Measurements from ENCODE around the gene DUXB. TPM values are rescaled to one million over a fixed set of nuclear protein-coding genes. Genes with fewer than 3 reads are reported as not detected.

The DUXB gene
- total and polyA plus RNA-seq, 2 experiments from 2014 or later: not detected

DNA sequence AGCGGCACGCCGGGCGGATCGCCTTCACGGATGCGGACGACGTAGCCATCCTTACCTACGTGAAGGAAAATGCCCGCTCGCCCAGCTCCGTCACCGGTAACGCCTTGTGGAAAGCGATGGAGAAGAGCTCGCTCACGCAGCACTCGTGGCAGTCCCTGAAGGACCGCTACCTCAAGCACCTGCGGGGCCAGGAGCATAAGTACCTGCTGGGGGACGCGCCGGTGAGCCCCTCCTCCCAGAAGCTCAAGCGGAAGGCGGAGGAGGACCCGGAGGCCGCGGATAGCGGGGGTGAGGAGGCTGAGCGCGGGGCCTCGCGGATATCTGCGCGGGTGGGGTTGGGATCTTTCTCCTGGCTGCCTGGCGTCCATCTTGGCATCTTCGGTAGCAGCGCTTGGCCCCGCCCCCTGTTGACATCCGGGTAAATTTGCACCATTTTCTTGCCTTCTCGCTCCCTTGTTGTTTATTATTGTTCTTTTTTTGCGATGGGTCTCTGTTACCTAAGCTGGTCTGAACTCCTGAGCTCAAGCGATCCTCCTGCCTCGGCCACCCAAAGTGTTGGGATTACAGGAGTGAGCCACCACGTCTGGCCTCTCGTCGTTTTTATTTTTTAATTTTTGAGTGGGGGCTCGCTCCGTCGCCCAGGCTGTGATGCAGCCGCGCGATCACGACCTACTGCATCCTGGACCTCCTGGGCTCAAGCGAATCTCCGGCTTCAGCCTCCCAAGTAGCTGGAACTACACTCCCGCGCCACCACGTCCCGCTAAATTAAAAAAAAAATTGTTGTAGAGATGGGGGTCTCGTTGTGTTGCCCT is 52.8 kb downstream of the DUXB start:
- Mint-ChIP-seq H3K27ac (peak overlapping the region; percentile 79), H3K9me3 (no peaks in the 10 kb centered on the region), H3K4me3 (peak overlapping the region; percentile 87), H3K36me3 (ENCODE audit: low read depth) (peaks cover 21% of the 10 kb centered on the region), H3K4me1 (peaks cover 27% of the 10 kb centered on the region), H3K27me3 (ENCODE audit: insufficient read depth, low read depth, poor library complexity) (peaks cover 5% of the 10 kb centered on the region)
- Histone ChIP-seq H3K9me2 (ENCODE audit: insufficient read depth) (no peaks in the 10 kb centered on the region), H3K79me2 (replicated peaks; ENCODE audit: insufficient read depth) (peaks cover 86% of the 10 kb centered on the region), H2AFZ (peak overlapping the region; percentile 84), H3K27ac (ENCODE audit: low read depth) (peak overlapping the region; percentile 95), H3K4me3 (peak overlapping the region; percentile 88), H4K20me1 (replicated peaks; ENCODE audit: insufficient read depth) (peaks cover 27% of the 10 kb centered on the region), H3F3A (replicated peaks; ENCODE audit: low read depth) (peaks cover 6% of the 10 kb centered on the region; the same call in 1 of the 2 replicates), H3K36me3 (ENCODE audit: insufficient read depth) (peaks cover 17% of the 10 kb centered on the region), H3K27me3 (ENCODE audit: insufficient read depth) (no peaks in the 10 kb centered on the region), H3K4me2 (peak overlapping the region; percentile 94), H3K4me1 (ENCODE audit: insufficient read depth) (peaks cover 20% of the 10 kb centered on the region)
- peak; percentile 8; the same call in 1 of the 2 replicates for TF ChIP-seq ETS1 (IDR thresholded peaks at IDR 0.05)
- TF ChIP-seq, protein P1, sequence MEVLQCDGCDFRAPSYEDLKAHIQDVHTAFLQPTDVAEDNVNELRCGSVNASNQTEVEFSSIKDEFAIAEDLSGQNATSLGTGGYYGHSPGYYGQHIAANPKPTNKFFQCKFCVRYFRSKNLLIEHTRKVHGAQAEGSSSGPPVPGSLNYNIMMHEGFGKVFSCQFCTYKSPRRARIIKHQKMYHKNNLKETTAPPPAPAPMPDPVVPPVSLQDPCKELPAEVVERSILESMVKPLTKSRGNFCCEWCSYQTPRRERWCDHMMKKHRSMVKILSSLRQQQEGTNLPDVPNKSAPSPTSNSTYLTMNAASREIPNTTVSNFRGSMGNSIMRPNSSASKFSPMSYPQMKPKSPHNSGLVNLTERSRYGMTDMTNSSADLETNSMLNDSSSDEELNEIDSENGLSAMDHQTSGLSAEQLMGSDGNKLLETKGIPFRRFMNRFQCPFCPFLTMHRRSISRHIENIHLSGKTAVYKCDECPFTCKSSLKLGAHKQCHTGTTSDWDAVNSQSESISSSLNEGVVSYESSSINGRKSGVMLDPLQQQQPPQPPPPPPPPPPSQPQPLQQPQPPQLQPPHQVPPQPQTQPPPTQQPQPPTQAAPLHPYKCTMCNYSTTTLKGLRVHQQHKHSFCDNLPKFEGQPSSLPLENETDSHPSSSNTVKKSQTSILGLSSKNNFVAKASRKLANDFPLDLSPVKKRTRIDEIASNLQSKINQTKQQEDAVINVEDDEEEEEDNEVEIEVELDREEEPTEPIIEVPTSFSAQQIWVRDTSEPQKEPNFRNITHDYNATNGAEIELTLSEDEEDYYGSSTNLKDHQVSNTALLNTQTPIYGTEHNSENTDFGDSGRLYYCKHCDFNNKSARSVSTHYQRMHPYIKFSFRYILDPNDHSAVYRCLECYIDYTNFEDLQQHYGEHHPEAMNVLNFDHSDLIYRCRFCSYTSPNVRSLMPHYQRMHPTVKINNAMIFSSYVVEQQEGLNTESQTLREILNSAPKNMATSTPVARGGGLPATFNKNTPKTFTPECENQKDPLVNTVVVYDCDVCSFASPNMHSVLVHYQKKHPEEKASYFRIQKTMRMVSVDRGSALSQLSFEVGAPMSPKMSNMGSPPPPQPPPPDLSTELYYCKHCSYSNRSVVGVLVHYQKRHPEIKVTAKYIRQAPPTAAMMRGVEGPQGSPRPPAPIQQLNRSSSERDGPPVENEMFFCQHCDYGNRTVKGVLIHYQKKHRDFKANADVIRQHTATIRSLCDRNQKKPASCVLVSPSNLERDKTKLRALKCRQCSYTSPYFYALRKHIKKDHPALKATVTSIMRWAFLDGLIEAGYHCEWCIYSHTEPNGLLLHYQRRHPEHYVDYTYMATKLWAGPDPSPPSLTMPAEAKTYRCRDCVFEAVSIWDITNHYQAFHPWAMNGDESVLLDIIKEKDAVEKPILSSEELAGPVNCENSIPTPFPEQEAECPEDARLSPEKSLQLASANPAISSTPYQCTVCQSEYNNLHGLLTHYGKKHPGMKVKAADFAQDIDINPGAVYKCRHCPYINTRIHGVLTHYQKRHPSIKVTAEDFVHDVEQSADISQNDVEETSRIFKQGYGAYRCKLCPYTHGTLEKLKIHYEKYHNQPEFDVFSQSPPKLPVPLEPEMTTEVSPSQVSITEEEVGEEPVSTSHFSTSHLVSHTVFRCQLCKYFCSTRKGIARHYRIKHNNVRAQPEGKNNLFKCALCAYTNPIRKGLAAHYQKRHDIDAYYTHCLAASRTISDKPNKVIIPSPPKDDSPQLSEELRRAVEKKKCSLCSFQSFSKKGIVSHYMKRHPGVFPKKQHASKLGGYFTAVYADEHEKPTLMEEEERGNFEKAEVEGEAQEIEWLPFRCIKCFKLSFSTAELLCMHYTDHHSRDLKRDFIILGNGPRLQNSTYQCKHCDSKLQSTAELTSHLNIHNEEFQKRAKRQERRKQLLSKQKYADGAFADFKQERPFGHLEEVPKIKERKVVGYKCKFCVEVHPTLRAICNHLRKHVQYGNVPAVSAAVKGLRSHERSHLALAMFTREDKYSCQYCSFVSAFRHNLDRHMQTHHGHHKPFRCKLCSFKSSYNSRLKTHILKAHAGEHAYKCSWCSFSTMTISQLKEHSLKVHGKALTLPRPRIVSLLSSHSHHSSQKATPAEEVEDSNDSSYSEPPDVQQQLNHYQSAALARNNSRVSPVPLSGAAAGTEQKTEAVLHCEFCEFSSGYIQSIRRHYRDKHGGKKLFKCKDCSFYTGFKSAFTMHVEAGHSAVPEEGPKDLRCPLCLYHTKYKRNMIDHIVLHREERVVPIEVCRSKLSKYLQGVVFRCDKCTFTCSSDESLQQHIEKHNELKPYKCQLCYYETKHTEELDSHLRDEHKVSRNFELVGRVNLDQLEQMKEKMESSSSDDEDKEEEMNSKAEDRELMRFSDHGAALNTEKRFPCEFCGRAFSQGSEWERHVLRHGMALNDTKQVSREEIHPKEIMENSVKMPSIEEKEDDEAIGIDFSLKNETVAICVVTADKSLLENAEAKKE (CRISPR knock-in tag; IDR thresholded peaks at IDR 0.05): no peak
- no peak for TF ChIP-seq JUNB (IDR thresholded peaks at IDR 0.05; ENCODE audit: unreplicated experiment)
- no peak for TF ChIP-seq ZNF331 (CRISPR knock-in tag; IDR thresholded peaks at IDR 0.05; ENCODE audit: low read depth)
- TF ChIP-seq STAT1 (IDR thresholded peaks at IDR 0.05; ENCODE audit: unreplicated experiment): no peak
- peak; percentile 48; the same call in 1 of the 2 replicates for TF ChIP-seq POLR2AphosphoS5 (IDR thresholded peaks at IDR 0.05; ENCODE audit: low read depth)
- no peak for TF ChIP-seq ZNF114 (CRISPR knock-in tag; IDR thresholded peaks at IDR 0.05)
- TF ChIP-seq REST (IDR thresholded peaks at IDR 0.05; ENCODE audit: unreplicated experiment): no peak
- TF ChIP-seq NANOG (IDR thresholded peaks at IDR 0.05; ENCODE audit: borderline replicate concordance): no peak
- peak; percentile 49 for ATAC-seq
- peak; percentile 91 for DNase-seq (ENCODE audit: low spot score)

Data from GM23338 (cell line).